HG03103 (cell line): ENCODE measurements around the gene CTXN3.

Experiments
- ATAC-seq: cut with Tn5 transposase; IDR thresholded peaks from one replicate; pipeline ENCODE4 v1.9.1; 2021; ENCODE audit warnings: low read depth; ENCODE audit not compliant: unreplicated experiment

CTXN3 gene

DNA sequence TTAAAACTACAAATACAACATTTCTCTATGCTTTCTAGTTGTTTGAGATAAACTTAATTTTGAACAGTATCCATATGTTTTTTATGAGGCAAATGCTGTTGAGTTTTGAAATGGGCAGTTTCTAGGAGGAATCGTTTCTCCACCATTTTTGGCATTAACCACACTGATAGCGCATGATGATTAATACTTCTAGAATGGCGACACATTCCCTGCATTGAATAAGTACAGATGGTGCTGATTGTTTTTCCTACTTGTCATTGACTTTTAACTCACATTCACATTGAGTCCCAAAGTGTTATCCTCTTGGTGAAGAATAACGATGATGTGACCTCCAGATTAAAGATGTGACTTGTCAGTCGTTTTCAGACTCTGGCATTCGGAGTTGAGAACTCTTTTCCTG is 47.8 kb downstream of the CTXN3 start:
- ATAC-seq: no peak

GRCh38 chr5:127697894-127698600 is 49.2 kb downstream of the CTXN3 start:
- no peak for ATAC-seq

DNA sequence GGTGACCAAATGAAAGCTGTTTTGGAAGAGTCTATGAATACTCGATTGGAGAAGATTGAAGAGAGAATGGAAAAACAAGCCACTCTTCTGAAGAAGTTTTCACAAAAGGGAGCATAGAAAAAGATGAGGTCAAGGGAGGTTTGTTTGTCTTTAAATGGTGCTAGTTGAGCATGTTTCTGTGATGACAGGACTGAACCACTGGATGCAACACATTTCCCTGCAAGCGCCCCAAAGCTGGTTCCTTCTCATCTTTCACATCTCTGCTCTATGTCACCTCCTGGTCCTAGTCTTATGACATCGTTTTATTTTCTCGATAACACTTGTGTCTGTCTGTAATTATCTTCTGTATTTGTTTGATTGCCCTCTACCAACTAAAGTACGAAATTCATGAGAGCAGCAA is 50.5 kb downstream of the CTXN3 start:
- ATAC-seq: no peak

GRCh38 chr5:127700237-127700766 is 51.4 kb downstream of the CTXN3 start:
- no peak for ATAC-seq

GRCh38 chr5:127702434-127702833 is 53.6 kb downstream of the CTXN3 start:
- ATAC-seq: no peak

- ATAC-seq: no peak
These were observed 54.2 kb downstream of the CTXN3 start, which contains the start of gene CCDC192 for GRCh38 chr5:127702926-127703561. CCDC192 (plus strand) TSS chr5:127703391; CDS start chr5:127703446, 55 bp downstream.

DNA sequence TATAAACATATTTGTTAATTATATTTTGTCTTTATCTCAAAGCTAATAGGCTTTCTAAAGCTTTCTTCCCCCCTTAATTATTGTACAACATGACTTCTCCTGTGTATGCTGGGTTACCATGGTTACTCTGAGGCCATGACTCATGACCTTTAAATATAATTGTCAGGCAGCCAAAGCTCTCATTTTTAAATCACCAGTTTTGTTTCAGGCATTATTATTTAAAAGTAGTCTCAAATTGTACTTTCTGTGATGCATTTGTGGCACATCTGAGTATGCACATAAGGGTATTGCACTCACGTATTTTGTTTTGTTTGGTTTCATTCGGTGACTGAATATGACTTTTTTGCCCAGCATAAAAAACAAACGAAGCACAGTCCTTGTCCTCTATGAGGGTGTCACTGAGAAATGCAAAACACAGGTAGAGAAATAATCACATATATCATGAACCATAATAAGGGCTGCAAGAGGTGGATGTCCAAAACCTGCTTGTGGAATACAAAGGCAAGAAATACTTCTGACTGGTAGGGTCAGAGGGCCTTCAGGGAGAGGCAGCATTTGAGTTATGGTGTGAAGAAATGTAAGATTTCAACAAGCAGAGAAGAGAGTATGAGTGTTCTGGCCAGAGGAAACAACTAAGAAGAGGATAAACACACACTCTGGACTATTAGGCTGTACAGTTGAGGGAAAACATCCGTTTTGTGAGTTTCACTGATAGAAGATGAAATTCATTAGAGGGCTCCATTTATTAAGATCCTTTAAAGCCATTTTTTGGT is 56.4 kb downstream of the CTXN3 start:
- ATAC-seq: no peak

GRCh38 chr5:127706691-127707090 is 57.8 kb downstream of the CTXN3 start:
- no peak for ATAC-seq

GRCh38 chr5:127707209-127707608 is 58.3 kb downstream of the CTXN3 start:
- ATAC-seq: no peak
